Left cardiac atrium (tissue), 4 donors: Measurements from ENCODE around the gene ADNP2. TPM values are rescaled to one million over a fixed set of nuclear protein-coding genes. Genes with fewer than 3 reads are reported as not detected.
"Not testable (repeated sequence)": the region's sequence is repeated elsewhere in the genome, so short reads cannot be mapped to it uniquely, and the experiment has no call there.

Source experiments
- ATAC-seq, 2 donors: fragments of 200-7000 bp; cut with Tn5 transposase; one replicate each; pipeline ENCODE4 v1.9.1; 2020; ENCODE audit warnings: mild to moderate bottlenecking in 2 of 2, moderate library complexity in 2 of 2
- DNase-seq: peaks from one replicate; pipeline ENCODE4 v3.0.0-alpha.2; 2020
- intact Hi-C, 2 donors: fragments of 100-400 bp; cut with DNase I; formaldehyde crosslinking; loops; one replicate each; pipeline versions ENCODE4 v1.14.1 to v1.15.1; 2022 to 2023
- total RNA-seq, 2 donors: library from RNA; stranded (reverse); fragmentation: NEBNext Ultra II Directional; extraction: Animal tissue kit (Norgen Biotek cat#: 25700); gene quantifications; one replicate each; pipeline ENCODE4 v1.2.1, GENCODE V29; 2021
- donor health status: DM: no; HTN: yes; CAD: no.
- donor health status: DM: no; HTN: yes; CAD: no; lungs with severe emphysema.
- donor health status: DM: yes; HTN: yes; CAD: no.
- donor health status: Dilated cardiomyopathy.

Gene ADNP2
- total RNA-seq, 2 donors from 2014 or later: 10.0 to 13.7 TPM

DNA sequence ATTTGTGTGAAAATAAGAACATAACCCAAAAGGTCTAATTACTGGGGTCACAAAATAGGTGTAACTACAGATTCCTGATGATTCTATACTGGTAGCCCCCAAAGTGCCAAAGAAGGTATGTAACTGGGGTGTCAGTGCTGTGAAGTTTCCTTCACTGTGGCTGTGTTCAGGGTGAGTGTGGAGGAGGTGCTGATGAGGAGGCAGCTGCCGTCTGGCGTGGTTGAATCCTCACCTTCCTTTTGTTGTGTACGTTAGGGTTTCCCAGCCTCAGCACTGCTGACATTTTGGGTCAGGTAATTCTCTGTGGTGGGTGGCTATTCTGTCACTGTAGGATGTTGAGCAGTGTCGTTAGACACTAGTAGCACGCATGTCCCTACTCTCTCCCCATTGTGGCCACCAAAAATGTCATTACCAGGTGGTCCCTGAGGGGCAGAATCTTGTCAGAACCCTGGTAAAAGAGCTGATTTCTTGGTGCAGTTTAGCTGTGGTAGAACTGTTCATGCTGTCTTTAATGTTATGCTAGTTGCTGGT, 31.5 kb downstream of the ADNP2 start:
- intact Hi-C loops: no loop called here
- ATAC-seq (no peak), DNase-seq (no peak)

- intact Hi-C loops: no loop called here
- ATAC-seq (no peak), DNase-seq (no peak)
Measured at GRCh38 chr18:80143881-80144280, 34.8 kb downstream of the ADNP2 start.

- intact Hi-C loops: no loop called here
- DNase-seq: no peak
- no peak for ATAC-seq
Measured at GRCh38 chr18:80145196-80145804, 36.2 kb downstream of the ADNP2 start.

GRCh38 chr18:80147037-80147417, 38.0 kb downstream of the ADNP2 start:
- intact Hi-C loops: no loop called here
- DNase-seq (no peak), ATAC-seq (peak; percentile 25 to 47)

DNA sequence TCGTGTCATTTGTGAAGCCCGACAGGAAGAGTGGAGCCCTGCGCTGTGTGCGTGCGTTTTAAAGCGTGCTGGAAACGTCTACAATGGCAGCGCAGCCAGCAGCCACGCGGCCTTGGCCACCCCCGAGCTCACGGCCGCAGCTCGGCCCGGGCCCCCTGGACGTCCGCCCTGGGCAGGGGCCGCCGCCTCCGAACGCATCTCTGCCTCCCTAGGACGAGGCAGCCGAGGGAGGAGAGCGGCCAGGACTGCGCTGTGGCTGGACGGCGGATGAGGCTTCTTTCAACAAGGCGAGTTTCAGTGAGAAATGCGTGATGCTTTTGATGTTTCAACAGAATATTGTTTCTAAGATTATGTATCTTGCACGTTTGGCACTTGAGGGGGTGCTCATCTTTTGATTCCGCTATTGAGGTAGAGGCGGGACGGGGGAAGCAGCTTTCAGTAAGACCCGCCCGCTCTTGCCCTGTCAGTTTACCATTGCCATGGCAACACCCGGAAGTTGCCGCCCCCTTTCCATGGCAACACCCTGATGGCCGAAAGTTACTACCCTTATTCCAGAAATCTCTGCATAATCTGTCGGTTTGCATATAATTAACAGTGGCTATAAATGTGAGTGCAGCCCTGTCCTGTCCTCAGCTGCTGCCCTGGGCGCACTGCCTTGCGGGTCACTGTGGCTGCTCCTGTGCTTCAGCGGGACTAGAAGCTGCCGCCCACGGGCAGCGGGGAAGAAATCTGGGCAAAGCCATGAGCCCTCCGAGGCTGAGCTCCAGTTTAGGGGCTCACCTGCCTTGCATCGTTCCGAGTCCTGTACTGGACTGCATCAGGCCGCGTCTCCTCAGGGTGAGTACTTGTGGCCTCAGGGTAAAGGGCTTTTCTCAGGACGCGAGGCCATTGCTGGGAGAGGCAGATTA, 38.6 kb downstream of the ADNP2 start:
- peak; percentile 90 to 95 for ATAC-seq
- intact Hi-C loops: no loop called here
- DNase-seq: peak; percentile 87

GRCh38 chr18:80148326-80149199, 39.5 kb downstream of the ADNP2 start:
- intact Hi-C loops: no loop called here
- peak; percentile 10 to 22 for ATAC-seq
- no peak for DNase-seq

GRCh38 chr18:80149667-80150066, 40.6 kb downstream of the ADNP2 start:
- no peak for DNase-seq
- intact Hi-C loops: no loop called here
- ATAC-seq: no peak

GRCh38 chr18:80154293-80154692, 45.2 kb downstream of the ADNP2 start:
- DNase-seq (no peak), ATAC-seq (no peak)
- intact Hi-C loops: no loop called here

GRCh38 chr18:80157708-80158343, 48.8 kb downstream of the ADNP2 start:
- peak in 1 of 2 donors; percentile 48 for ATAC-seq
- intact Hi-C loops: no loop called here
- DNase-seq: peak; percentile 75

GRCh38 chr18:80158365-80158764, 49.3 kb downstream of the ADNP2 start:
- no peak for ATAC-seq
- DNase-seq: no peak
- intact Hi-C loops: no loop called here

DNA sequence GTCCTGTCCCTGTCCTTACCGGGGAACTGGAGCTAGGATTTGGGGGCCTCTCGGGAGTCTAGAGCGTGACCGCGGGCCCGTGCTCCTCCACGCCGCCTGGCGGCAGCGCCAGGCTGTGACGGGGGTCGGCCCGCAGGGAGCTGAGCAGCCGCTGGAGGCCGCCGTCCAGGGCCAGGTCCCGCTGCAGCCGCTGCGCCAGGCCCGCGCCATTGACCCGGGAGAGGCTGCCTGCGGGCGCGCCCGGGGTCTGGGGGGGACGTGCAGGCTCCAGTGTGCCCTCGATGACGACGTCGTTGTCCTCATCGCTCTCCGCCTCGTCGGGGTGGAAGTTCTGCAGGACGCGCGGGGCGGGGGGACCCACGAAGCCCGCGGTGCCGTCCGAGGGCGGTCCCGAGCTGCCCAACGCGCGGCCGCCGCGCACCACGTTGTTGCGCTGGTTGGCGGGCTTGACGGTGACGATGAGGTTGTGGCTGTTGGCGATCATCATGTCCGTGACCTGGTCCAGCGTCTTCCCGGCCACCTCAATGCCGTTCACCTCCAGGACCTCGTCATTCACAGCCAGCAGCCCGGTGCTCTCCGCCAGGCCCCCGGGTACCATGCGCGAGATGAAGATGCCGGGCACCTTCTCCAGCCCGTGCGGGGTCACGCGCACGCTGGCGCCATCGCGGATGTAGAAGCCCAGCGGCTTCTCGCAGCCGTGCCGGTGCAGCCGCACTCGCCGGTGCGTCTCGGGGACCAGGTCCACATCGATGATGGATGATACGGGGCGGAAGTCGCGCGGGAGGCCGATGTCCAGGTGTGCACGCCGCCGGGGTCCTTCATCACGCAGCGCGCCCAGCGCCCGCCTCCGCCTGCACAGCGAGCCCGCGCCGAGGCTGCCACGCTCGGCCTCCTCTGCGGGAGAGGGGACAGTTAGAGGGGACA, 50.9 kb downstream of the ADNP2 start:
- intact Hi-C loops: no loop called here
- no peak for DNase-seq
- ATAC-seq: peak; percentile 47 to 72

- no peak for ATAC-seq
- DNase-seq: no peak
- intact Hi-C loops: no loop called here
Measured at GRCh38 chr18:80161781-80162417, 52.8 kb downstream of the ADNP2 start.

- DNase-seq (no peak), ATAC-seq (no peak)
- intact Hi-C loops: no loop called here
Measured at GRCh38 chr18:80163183-80163582, 54.1 kb downstream of the ADNP2 start.

DNA sequence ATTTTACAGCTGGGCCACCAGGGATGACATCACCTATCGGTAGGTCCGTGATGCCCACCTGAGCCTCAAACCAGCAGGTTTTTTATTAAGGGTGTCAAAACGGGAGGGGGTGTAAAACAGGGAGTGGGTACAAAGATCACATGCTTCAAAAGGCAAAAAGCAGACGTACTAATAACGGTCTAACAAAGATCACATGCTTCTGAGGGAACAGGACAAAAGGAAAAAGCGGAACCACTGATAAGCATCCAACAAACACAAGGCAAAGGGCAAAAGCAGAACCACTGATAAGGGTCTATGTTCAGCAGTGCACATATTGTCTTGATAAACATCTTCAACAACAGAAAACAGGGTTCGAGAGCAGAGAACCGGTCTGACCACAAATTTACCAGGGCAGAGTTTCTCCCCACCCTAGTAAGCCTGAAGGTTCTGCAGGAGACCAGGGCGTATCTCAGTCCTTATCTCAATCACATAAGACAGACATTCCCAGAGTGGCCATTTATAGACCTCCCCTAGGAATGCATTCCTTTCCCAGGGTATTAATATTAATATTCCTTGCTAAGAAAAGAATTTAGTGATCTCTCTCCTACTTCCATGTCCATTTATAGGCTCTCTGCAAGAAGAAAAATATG, 55.8 kb downstream of the ADNP2 start:
- ATAC-seq, intact Hi-C loops: not testable (repeated sequence)

DNA sequence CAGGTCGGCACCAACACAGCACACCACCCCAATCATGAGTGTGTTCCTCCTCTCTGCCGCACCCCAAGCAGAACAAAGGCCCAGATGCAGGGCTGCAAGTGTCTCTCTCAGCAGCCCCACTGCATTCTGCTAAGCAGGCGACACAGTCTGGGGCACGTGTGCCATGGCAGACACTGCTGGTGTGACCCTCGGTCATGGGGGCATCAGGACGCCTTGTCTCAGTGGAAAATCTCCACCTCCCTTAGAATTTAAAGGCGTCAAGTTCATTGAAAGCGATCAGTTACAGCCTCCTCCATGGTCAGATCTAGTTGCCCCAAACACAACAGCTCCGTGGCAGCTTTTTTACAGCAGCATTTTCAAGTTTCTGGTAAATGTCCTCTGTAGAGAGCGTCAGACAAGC, 57.2 kb downstream of the ADNP2 start:
- no peak for ATAC-seq
- intact Hi-C loops: no loop called here
- no peak for DNase-seq

More for the DNA sequence above, 55.8 kb downstream of the ADNP2 start:
- not testable (repeated sequence) for DNase-seq

DNA sequence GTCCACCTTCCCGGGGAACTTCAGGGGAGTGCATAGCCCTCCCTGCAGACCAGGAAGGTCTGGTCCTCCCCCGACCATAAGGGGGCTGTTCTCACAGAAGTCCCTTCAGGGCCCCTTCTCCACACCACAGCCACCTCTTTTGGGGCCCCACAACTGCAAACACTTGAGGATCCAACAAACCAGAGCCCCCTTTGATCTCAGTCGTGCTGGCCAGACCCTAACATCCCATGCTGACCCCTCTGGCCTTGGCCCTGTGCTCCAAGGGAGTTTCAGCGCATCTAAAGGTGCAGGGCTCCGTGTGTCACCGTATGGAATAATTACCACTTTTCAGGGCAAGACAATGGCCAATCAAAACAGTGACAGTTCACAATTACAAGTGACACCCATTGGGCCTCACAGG, 57.7 kb downstream of the ADNP2 start:
- ATAC-seq (no peak), DNase-seq (no peak)
- intact Hi-C loops: no loop called here

GRCh38 chr18:80167331-80167730, 58.3 kb downstream of the ADNP2 start:
- DNase-seq: no peak
- intact Hi-C loops: no loop called here
- ATAC-seq: no peak
